GM12892 (cell line): ENCODE data around the gene ARHGAP26.

ENCODE experiments used
- POLR2A ChIP-seq: IDR thresholded peaks from 2 replicates; pipeline ENCODE4 v1.6.1; 2011; ENCODE audit warnings: low read depth, low read length, control low read depth
- POLR2AphosphoS5 ChIP-seq: IDR thresholded peaks from 2 replicates; pipeline ENCODE4 v1.6.1; 2011; ENCODE audit warnings: low read depth, low read length, control low read depth
- TAF1 ChIP-seq: IDR thresholded peaks from 2 replicates; pipeline ENCODE4 v1.6.1; 2011; ENCODE audit warnings: low read depth, mild to moderate bottlenecking, control low read depth, low read length, borderline replicate concordance

- TF ChIP-seq POLR2AphosphoS5 (no peak), POLR2A (no peak), TAF1 (no peak)
Measured at GRCh38 chr5:143235423-143235822, 465.2 kb downstream of the ARHGAP26 start.
